ENCODE data around the gene ANK3. TPM values are rescaled to one million over a fixed set of nuclear protein-coding genes. Genes with fewer than 3 reads are reported as not detected.

ANK3 gene
- total and polyA plus RNA-seq, 8 donors, result 3.6 to 115 (median 31.1) TPM

DNA sequence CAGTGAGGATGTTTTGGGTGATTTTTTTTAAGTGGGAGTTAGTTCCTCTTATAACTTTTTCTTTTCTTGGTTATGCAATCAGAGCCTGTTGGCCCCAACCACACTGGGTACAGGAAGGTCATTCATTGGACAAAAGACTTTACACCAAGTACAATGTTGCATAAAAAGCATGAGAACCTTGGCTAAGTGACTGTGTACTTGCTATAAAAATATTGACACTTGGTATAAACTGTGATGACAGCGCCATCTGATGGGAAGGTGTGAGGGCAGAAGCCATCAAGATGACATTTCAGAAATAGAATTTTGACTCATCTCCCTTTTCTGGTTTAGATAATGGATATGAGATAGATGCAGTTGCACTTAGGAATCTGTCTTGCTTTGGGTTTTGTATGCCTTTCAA is 357.0 kb downstream of the ANK3 start:
- Histone ChIP-seq H3K27me3 (no peaks in the 10 kb centered on the region), H3K36me3 (no peaks in the 10 kb centered on the region), H3K4me3 (no peak overlapping the region), H3K27ac (peak overlapping the region in 2 of 5 donors; percentile 42 to 60), H3K4me1 (peaks cover 0 to 21% (median 10%) of the 10 kb centered on the region in 4 donors), H3K9me3 (no peaks in the 10 kb centered on the region)
- TF ChIP-seq, protein P1, sequence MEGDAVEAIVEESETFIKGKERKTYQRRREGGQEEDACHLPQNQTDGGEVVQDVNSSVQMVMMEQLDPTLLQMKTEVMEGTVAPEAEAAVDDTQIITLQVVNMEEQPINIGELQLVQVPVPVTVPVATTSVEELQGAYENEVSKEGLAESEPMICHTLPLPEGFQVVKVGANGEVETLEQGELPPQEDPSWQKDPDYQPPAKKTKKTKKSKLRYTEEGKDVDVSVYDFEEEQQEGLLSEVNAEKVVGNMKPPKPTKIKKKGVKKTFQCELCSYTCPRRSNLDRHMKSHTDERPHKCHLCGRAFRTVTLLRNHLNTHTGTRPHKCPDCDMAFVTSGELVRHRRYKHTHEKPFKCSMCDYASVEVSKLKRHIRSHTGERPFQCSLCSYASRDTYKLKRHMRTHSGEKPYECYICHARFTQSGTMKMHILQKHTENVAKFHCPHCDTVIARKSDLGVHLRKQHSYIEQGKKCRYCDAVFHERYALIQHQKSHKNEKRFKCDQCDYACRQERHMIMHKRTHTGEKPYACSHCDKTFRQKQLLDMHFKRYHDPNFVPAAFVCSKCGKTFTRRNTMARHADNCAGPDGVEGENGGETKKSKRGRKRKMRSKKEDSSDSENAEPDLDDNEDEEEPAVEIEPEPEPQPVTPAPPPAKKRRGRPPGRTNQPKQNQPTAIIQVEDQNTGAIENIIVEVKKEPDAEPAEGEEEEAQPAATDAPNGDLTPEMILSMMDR (IDR thresholded peaks at IDR 0.05), result peak in 5 of 7 experiments; percentile 10 to 76 (median 32)
- TF ChIP-seq POLR2AphosphoS5 (IDR thresholded peaks at IDR 0.05) (peak in 2 of 3 donors; percentile 10 to 18), POLR2A (IDR thresholded peaks at IDR 0.05) (no peak)
- peak; percentile 55 to 77 for DNase-seq
- 21 to 48% (median 24%) methylated on average over 1 of the region's 1 CpG for WGBS, 5 donors
- intact Hi-C loops (cut with DNase I; ENCODE audit: low total_unique reads), result no loop called here

DNA sequence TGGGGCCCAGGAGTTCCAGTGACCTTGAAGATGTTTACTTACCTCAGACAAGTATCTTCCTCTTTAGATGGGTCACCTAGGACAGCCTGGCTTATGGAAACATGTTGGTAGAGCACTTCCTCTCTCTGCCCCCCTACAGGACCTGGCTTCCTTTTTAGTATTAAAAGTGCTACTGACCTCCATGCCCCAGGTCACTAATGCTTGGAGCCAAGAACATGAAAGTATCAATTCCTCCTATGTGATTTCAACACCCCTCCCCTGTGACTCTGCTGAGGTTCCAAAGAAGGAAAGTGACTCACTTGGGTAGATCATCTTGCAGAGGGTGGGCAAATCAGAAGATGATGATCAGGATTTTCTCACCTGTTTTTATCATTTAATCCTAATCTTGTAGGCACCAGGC is 358.0 kb downstream of the ANK3 start:
- Histone ChIP-seq H3K4me1 (peaks cover 0 to 21% (median 10%) of the 10 kb centered on the region in 4 donors), H3K36me3 (no peaks in the 10 kb centered on the region), H3K4me3 (no peak overlapping the region), H3K27me3 (no peaks in the 10 kb centered on the region), H3K9me3 (no peaks in the 10 kb centered on the region), H3K27ac (peak overlapping the region in 1 of 5 donors; percentile 60)
- peak in 1 of 2 donors; percentile 19 for DNase-seq
- TF ChIP-seq, protein P1 (IDR thresholded peaks at IDR 0.05), result no peak
- no peak for TF ChIP-seq POLR2AphosphoS5 (IDR thresholded peaks at IDR 0.05)
- no peak for TF ChIP-seq EP300 (IDR thresholded peaks at IDR 0.05)
- no peak for TF ChIP-seq POLR2A (IDR thresholded peaks at IDR 0.05)
- intact Hi-C loops (cut with DNase I; ENCODE audit: low total_unique reads), result no loop called here

DNA sequence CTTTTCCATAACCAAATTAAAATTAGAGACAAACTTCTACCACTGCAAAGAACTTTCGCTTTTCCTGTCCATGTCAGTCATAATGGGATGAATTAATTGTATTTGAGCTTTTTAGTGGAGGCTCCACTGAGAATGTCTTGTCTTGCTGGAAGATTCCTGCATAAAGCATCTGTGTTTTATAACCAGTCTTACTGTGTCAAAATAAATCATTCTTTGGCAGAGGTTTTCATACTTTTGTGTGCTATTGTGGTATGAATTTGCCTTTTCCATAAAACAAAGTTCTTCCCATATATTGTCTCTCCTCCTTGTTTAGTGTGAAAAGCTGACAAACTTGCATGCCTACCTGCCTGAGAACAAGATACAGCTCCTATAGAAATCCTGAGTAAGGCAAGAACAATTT is 358.5 kb downstream of the ANK3 start:
- Histone ChIP-seq H3K9me3 (no peaks in the 10 kb centered on the region), H3K36me3 (no peaks in the 10 kb centered on the region), H3K27ac (peak overlapping the region in 1 of 5 donors; percentile 60), H3K27me3 (no peaks in the 10 kb centered on the region), H3K4me3 (no peak overlapping the region), H3K4me1 (peaks cover 0 to 21% (median 10%) of the 10 kb centered on the region in 4 donors)
- 88 to 94% (median 94%) methylated on average over 1 of the region's 1 CpG for WGBS, 5 donors
- TF ChIP-seq EP300 (IDR thresholded peaks at IDR 0.05), result no peak
- TF ChIP-seq POLR2A (IDR thresholded peaks at IDR 0.05), result no peak
- TF ChIP-seq POLR2AphosphoS5 (IDR thresholded peaks at IDR 0.05), result no peak
- no peak for DNase-seq
- intact Hi-C loops (cut with DNase I; ENCODE audit: low total_unique reads), result no loop called here

DNA sequence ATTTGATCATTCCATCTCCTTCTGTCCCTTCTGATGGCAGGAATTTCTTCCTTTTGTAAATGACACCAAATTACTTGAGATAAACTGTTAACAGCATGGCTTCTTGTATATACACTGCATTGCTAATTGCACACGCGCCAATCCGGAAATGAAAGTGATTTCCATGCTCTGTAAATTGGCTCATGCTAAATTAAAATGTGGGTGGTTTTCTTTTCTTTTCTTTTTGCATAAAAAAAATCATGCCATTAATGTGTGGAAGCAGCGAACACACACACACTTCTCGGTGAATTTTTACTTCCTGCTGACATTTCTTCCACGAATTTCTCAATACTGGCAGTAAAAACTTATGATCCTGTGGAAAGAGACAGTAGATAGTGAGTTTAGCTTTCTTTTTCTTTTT is 360.2 kb downstream of the ANK3 start:
- no peaks in the 10 kb centered on the region for H3K36me3 ChIP-seq
- intact Hi-C loops (cut with DNase I; ENCODE audit: low total_unique reads), result loop anchor here (10.0 kb wide), 1 partner anchor 405 kb away; no protein-coding TSS in a partner anchor
- no peak for DNase-seq
- TF ChIP-seq, protein P1 (IDR thresholded peaks at IDR 0.05), result no peak
- no peak for TF ChIP-seq POLR2A (IDR thresholded peaks at IDR 0.05)
- no peak for TF ChIP-seq EP300 (IDR thresholded peaks at IDR 0.05)
- TF ChIP-seq POLR2AphosphoS5 (IDR thresholded peaks at IDR 0.05), result no peak
- peaks cover 0 to 21% (median 10%) of the 10 kb centered on the region in 4 donors for H3K4me1 ChIP-seq
- no peaks in the 10 kb centered on the region for H3K9me3 ChIP-seq
- no peaks in the 10 kb centered on the region for H3K27me3 ChIP-seq
- 74 to 81% (median 77%) methylated on average over 6 of the region's 6 CpGs for WGBS, 5 donors
- H3K27ac ChIP-seq, result no peak overlapping the region
- no peak overlapping the region for H3K4me3 ChIP-seq

DNA sequence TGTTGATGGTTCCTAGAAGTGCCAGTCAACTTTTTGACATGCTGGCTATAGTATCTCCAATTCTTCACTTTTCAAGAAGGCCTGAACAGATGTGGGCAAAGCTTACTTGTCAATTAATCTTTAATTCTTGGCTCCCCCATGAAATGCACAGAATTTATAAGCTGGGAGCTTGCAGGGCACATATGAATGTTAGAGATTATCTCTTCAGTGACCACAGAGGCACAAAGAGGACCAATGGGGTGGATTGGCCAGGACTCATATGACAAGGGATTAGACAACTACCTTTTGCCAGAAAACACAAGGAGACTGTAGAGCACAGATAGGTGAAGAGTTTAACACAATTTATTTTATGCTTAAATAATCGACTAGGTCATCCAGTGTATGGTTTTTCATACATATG is 361.6 kb downstream of the ANK3 start:
- no peak for DNase-seq
- intact Hi-C loops (cut with DNase I; ENCODE audit: low total_unique reads), result loop anchor here (10.0 kb wide), 1 partner anchor 403 kb away; no protein-coding TSS in a partner anchor
- TF ChIP-seq, protein P1 (IDR thresholded peaks at IDR 0.05), result no peak
- TF ChIP-seq EP300 (IDR thresholded peaks at IDR 0.05) (no peak), POLR2A (IDR thresholded peaks at IDR 0.05) (no peak), POLR2AphosphoS5 (IDR thresholded peaks at IDR 0.05) (no peak)

More for the DNA sequence above, 361.6 kb downstream of the ANK3 start:
- WGBS, 5 donors, result 79 to 96% (median 87%) methylated on average over 1 of the region's 1 CpG
- Histone ChIP-seq H3K9me3 (no peaks in the 10 kb centered on the region), H3K36me3 (no peaks in the 10 kb centered on the region), H3K4me1 (peaks cover 0 to 20% (median 10%) of the 10 kb centered on the region in 4 donors), H3K27ac (no peak overlapping the region), H3K4me3 (no peak overlapping the region), H3K27me3 (no peaks in the 10 kb centered on the region)
